Effector memory CD4-positive, alpha-beta T cell (primary cell): ENCODE data around the gene DNAJC13.
"Not testable (repeated sequence)": the region's sequence is repeated elsewhere in the genome, so short reads cannot be mapped to it uniquely, and the experiment has no call there.

Experiments
- DNase-seq, 3 donors: peaks; one replicate each; pipeline ENCODE4 v3.0.0-alpha.2; 2020
- H3K27ac ChIP-seq: 2 replicates; pipeline ENCODE4 v1.7.0; 2013; ENCODE audit warnings: mild to moderate bottlenecking, low read length, moderate library complexity; ENCODE audit not compliant: insufficient read depth, poor library complexity, severe bottlenecking
- H3K27me3 ChIP-seq: replicated peaks from 2 replicates; pipeline ENCODE4 v1.7.0; 2013; ENCODE audit warnings: mild to moderate bottlenecking, low read length; ENCODE audit not compliant: insufficient read depth, control insufficient read depth, poor library complexity, severe bottlenecking
- H3K36me3 ChIP-seq: 2 replicates; pipeline ENCODE4 v1.7.0; 2013; ENCODE audit warnings: mild to moderate bottlenecking, low read length, moderate library complexity; ENCODE audit not compliant: control insufficient read depth, insufficient read depth
- H3K4me1 ChIP-seq: 2 replicates; pipeline ENCODE4 v1.7.0; 2013; ENCODE audit warnings: low read length, mild to moderate bottlenecking; ENCODE audit not compliant: control insufficient read depth, insufficient read depth, poor library complexity, severe bottlenecking
- H3K4me3 ChIP-seq: 2 replicates; pipeline ENCODE4 v1.7.0; 2013; ENCODE audit warnings: low read length, low read depth, mild to moderate bottlenecking; ENCODE audit not compliant: insufficient read depth, poor library complexity, severe bottlenecking
- H3K9me3 ChIP-seq: 2 replicates; pipeline ENCODE4 v1.7.0; 2013; ENCODE audit warnings: mild to moderate bottlenecking, low read length, moderate library complexity; ENCODE audit not compliant: control insufficient read depth

Gene DNAJC13

DNA sequence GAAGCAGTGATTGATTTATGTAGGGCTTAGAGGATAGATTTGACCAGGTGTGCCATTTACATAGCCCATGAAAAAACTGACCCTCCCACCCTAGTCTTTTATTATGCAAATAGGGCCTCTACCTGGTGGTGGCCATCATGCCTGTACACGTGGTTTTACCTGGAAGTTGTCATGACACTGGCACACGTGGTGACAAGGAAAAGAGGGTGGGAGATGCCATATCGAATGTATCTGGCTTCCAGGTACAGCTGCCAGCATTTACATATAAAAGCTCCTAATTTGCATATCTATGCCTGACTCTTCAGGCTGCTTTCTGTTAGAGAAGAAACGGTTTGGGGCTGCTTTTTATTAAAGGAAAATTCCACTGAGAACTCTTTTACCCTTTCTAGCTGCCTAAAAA, 35.0 kb upstream of the DNAJC13 start:
- Histone ChIP-seq H3K27ac (no peak overlapping the region), H3K9me3 (no peaks in the 10 kb centered on the region), H3K4me1 (no peaks in the 10 kb centered on the region), H3K36me3 (no peaks in the 10 kb centered on the region), H3K4me3 (no peak overlapping the region), H3K27me3 (peaks cover 3% of the 10 kb centered on the region)
- no peak for DNase-seq

DNA sequence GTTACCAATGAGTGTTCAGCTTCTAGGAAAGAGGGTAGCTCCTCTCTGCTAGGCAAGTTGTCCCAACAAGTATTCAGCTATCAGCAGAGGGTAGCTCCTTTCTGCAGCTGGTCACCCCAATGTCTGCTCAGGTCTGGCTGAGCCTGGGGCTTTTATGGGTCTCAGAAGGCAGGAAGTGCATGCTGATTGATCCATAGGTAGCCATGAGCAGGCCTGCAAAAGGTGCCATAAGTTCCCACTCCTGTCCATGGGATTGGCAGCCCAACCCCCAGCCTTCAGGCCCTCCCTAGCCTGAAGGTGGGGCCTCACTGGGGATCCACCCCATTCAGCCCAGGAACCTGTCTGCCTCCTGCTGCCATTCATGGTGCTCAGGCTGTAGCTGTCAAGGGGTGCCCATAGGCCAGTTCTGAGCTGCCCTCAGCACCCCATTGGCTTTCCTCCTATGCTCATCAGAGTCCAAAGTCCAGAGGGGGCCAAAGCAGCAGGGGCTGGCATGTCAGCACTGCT, 34.6 kb upstream of the DNAJC13 start:
- no peak for DNase-seq
- Histone ChIP-seq H3K27ac (no peak overlapping the region), H3K4me1 (no peaks in the 10 kb centered on the region), H3K9me3 (no peaks in the 10 kb centered on the region), H3K36me3 (no peaks in the 10 kb centered on the region), H3K27me3 (peaks cover 3% of the 10 kb centered on the region), H3K4me3 (no peak overlapping the region)

DNA sequence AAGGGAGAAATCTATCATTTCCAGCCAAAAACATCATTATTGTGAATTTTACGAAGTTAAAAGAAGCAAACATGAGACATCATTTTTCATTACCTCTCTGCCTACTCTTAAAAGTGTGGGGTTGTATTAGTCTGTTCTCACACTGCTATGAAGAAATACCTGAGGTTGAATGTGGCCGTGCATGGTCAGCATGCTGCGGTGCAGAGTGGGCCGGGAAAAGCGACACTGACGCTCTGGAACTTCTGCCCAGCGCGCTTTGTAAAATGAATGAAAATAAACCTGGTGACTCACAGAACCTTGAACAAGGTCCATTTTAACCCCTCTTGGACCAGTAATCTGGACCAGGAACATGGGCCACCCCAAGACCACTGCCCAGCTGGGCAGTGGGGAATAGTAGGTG, 31.0 kb upstream of the DNAJC13 start:
- no peak for DNase-seq
- Histone ChIP-seq H3K4me1 (no peaks in the 10 kb centered on the region), H3K27me3 (no peaks in the 10 kb centered on the region), H3K36me3 (no peaks in the 10 kb centered on the region), H3K9me3 (no peaks in the 10 kb centered on the region), H3K4me3 (no peak overlapping the region), H3K27ac (no peak overlapping the region)

DNA sequence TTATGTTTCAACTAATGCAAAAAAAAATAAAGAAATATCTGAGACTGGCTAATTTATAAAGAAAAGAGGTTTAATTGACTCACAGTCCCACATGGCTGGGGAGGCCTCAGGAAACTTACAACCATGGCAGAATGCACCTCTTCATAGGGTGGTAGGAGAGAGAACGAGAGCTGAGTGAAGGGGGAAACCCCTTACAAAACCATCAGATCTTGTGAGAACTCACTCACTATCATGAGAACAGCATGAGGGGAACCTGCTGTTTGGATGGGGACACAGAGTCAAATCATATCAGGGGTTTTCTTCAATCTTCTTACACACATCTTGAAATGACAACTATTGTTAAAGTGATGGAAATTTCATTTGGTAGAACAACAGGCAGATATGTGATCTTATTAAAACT, 24.6 kb upstream of the DNAJC13 start:
- H3K9me3 ChIP-seq, H3K4me3 ChIP-seq, H3K27ac ChIP-seq, H3K4me1 ChIP-seq, H3K27me3 ChIP-seq, H3K36me3 ChIP-seq, DNase-seq: not testable (repeated sequence)

DNA sequence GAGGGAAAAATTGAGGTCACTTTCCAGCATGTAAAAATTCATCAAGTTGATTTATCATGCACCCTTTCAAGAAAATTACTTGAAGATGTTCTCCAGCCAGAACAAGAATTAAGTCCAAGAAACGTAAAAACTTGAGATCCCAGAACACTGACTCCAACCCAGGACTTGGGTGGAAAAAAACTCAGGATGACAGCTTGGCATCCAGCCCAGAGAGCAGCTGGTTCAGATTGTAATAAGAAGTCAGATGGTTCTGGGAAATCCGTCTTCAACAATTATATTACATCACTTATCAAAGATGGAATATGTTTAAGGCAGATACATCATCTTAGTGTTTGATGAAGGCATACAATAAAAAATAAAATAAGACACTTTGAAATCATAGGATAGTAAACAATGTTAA, 23.0 kb upstream of the DNAJC13 start:
- Histone ChIP-seq H3K9me3 (no peaks in the 10 kb centered on the region), H3K27me3 (no peaks in the 10 kb centered on the region), H3K27ac (no peak overlapping the region), H3K4me1 (no peaks in the 10 kb centered on the region), H3K4me3 (no peak overlapping the region), H3K36me3 (no peaks in the 10 kb centered on the region)
- DNase-seq, result no peak

DNA sequence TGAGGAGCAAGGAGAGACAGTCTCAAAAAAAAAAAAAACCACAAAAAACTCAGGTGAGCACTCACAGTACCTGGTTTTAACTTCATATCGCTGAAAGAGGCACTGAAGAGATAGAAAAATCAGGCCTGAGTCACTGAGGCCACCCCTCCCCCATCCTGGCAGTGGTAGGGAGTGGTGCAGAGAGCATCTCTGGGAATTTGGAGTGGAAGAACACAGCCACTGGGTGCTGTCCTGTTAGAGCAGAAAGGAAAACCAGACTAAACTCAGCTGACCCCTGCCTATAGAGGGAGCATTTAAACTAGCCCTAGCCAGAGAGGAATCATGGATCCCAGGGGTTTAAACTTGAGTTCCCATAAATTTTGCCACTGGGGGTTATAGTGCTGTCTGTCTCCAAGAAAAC, 22.2 kb upstream of the DNAJC13 start:
- no peaks in the 10 kb centered on the region for H3K4me1 ChIP-seq
- no peaks in the 10 kb centered on the region for H3K9me3 ChIP-seq
- DNase-seq, result no peak
- no peaks in the 10 kb centered on the region for H3K36me3 ChIP-seq
- no peak overlapping the region for H3K27ac ChIP-seq
- H3K4me3 ChIP-seq, result no peak overlapping the region
- H3K27me3 ChIP-seq, result no peaks in the 10 kb centered on the region

DNA sequence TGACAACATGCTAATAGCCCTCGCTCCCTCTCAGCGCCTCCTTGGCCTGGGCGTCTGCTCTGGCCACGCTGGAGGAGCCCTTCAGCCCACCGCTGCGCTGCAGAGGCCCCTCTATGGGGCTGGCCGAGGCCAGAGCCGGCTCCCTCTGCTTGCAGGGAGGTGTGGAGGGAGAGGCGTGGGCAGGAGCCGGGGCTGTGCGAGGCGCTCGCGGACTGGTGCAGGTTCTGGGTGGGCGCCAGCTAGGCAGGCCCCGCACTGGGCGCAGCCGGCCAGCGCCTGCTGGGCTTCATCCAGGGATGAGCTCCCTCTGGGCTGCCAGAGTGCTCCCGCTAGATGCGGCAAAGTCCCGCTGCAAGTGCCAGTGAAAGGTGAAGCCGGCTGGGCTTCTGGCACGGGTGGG, 21.0 kb upstream of the DNAJC13 start:
- no peaks in the 10 kb centered on the region for H3K27me3 ChIP-seq
- H3K4me3 ChIP-seq, result no peak overlapping the region
- H3K4me1 ChIP-seq, result no peaks in the 10 kb centered on the region
- no peaks in the 10 kb centered on the region for H3K9me3 ChIP-seq
- no peak overlapping the region for H3K27ac ChIP-seq
- H3K36me3 ChIP-seq, result no peaks in the 10 kb centered on the region
- no peak for DNase-seq

DNA sequence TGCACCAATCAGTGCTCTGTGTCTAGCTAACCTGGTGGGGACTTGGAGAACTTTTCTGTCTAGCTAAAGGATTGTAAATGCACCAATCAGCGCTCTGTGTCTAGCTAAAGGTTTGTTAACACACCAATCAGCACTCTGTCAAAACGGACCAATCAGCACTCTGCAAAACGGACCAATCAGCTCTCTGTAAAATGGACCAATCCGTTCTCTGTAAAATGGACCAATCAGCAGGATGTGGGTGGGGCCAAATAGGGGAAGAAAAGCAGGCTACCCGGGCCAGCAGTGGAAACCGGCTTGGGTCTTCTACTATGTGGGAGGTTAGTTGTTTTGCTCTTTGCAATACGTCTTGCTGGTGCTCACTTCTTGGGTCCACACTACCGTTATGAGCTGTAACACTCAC, 20.5 kb upstream of the DNAJC13 start:
- not testable (repeated sequence) for H3K36me3 ChIP-seq, H3K9me3 ChIP-seq, H3K4me1 ChIP-seq, H3K27ac ChIP-seq, H3K27me3 ChIP-seq, H3K4me3 ChIP-seq, DNase-seq

DNA sequence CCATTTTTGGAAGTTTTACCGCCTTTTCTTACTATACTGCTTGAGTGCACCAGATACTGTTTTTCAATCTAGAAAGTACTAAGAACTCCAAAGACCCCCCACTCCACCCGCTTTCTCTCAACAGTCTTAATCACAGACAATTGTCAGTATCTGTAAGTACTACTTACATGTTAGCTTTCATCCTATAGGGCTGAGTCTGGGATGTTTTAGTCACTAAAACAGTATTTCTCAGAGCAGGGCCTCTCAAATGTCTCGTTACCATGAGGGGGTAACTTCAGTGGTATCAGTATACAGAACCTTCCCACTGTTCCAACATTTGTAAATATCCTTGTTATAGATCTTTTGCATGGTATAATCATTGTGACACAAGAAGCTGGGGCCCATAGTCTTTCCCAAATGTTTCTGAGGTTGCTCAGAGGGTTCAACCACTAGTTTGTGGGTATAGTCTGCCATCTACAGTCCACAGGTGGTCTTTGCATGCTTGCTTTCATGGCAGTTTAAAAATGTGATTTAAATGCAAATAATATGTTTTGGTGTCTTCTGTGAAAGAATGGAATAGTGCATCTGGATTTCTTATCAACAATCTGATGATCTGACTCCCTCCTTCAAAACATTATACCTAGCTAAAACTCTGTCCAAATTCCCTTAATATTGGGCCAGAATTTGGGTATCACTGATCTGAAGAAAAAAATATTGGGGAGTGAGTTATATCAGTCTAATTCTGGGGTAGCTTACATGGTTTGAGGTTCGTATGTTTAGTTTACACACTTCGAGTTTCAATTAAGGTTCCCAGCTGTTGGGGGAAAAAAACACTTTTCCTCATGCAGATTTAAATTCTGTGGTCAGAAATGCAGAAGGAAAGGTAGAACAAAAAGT, 18.0 kb upstream of the DNAJC13 start:
- Histone ChIP-seq H3K36me3 (no peaks in the 10 kb centered on the region), H3K4me3 (no peak overlapping the region), H3K9me3 (no peaks in the 10 kb centered on the region), H3K4me1 (no peaks in the 10 kb centered on the region), H3K27ac (no peak overlapping the region), H3K27me3 (no peaks in the 10 kb centered on the region)
- DNase-seq, result no peak

DNA sequence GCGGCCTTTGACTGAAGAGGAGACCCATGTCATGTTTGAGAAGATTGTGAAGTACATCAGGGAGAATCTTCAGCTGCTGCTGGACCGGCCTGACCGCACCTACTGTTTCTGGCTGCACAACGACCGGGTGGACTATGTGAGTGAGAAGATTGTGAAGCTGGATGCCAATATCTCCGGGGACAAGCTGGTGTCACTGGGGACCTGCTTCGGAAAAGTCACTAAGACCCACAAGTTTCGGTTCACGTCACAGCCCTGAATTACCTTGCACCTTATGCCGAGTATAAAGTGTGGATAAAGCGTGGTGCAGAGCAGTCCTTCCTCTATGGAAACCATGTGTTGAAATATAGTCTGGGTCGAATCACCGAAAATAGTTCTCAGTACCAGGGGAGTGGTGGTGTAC, 16.0 kb upstream of the DNAJC13 start:
- no peaks in the 10 kb centered on the region for H3K9me3 ChIP-seq
- no peaks in the 10 kb centered on the region for H3K27me3 ChIP-seq
- no peaks in the 10 kb centered on the region for H3K4me1 ChIP-seq
- no peak overlapping the region for H3K27ac ChIP-seq
- no peak for DNase-seq
- H3K36me3 ChIP-seq, result no peaks in the 10 kb centered on the region
- no peak overlapping the region for H3K4me3 ChIP-seq
